Loucy (cell line): ENCODE measurements around the gene ACAD9.

Experiments
- CTCF ChIP-seq: fragments of 200-600 bp; sonication (generic); conservative IDR thresholded peaks from 2 replicates; pipeline ENCODE4 v1.5.1; 2014; ENCODE audit warnings: mild to moderate bottlenecking, antibody characterized with exemption, low read length
- EZH2phosphoT487 ChIP-seq: fragments of 200-600 bp; IDR thresholded peaks from 2 replicates; pipeline ENCODE4 v1.6.1; 2018; ENCODE audit warnings: antibody characterized with exemption, mild to moderate bottlenecking, moderate library complexity, borderline replicate concordance

- TF ChIP-seq CTCF (no peak), EZH2phosphoT487 (no peak)
These were observed 49.9 kb downstream of the ACAD9 start for GRCh38 chr3:128929364-128929763.
